A673 (cell line): ENCODE measurements around the gene DCLRE1B. TPM values are rescaled to one million over a fixed set of nuclear protein-coding genes. Genes with fewer than 3 reads are reported as not detected.

Experiments
- BruUV-seq: library from RNA; stranded (reverse); fragments of 400-500 nt; replicated peaks from 2 replicates; lab custom pipeline; 2021; lab: Mats Ljungman, UMichigan
- CTCF ChIA-PET: fragments of 300-600 bp; sonication (Branson Sonifier 250); formaldehyde crosslinking; loops from one replicate; lab custom pipeline; 2022; ENCODE audit warnings: antibody characterized with exemption; lab: Charles Lee
- POLR2A ChIA-PET: fragments of 300-600 bp; sonication (Branson Sonifier 250); formaldehyde crosslinking; loops from one replicate; lab custom pipeline; 2022; ENCODE audit warnings: antibody characterized with exemption; ENCODE audit not compliant: low non-redundant PET; lab: Charles Lee
- DNase-seq: peaks from one replicate; pipeline ENCODE4 v3.0.0-alpha.2; 2015; ENCODE audit warnings: low spot score
- H3K27ac ChIP-seq: fragments of 200-600 bp; sonication (generic); 2 replicates; pipeline ENCODE4 v1.5.1; 2016; ENCODE audit warnings: mixed run types, low read depth, mild to moderate bottlenecking, mixed read lengths, antibody characterized with exemption, low read length; ENCODE audit not compliant: poor library complexity, severe bottlenecking
- H3K27me3 ChIP-seq: fragments of 200-600 bp; sonication (generic); replicated peaks from 2 replicates; pipeline ENCODE4 v1.6.1; 2017; ENCODE audit warnings: mixed run types, low read depth, mild to moderate bottlenecking, mixed read lengths, antibody characterized with exemption, low read length; ENCODE audit not compliant: insufficient read depth, poor library complexity
- H3K36me3 ChIP-seq: fragments of 200-600 bp; sonication (generic); 2 replicates; pipeline ENCODE4 v1.6.1; 2016; ENCODE audit warnings: mixed run types, mild to moderate bottlenecking, mixed read lengths, antibody characterized with exemption, low read length; ENCODE audit not compliant: insufficient read depth, poor library complexity, severe bottlenecking
- H3K4me1 ChIP-seq: fragments of 200-600 bp; sonication (generic); 2 replicates; pipeline ENCODE4 v1.6.1; 2017; ENCODE audit warnings: mixed run types, mild to moderate bottlenecking, mixed read lengths, antibody characterized with exemption, low read length; ENCODE audit not compliant: insufficient read depth, poor library complexity, severe bottlenecking
- H3K4me3 ChIP-seq: fragments of 200-600 bp; sonication (generic); 2 replicates; pipeline ENCODE4 v1.5.1; 2016; ENCODE audit warnings: low read depth, mixed run types, mild to moderate bottlenecking, mixed read lengths, low read length; ENCODE audit not compliant: poor library complexity, severe bottlenecking
- H3K9me3 ChIP-seq: fragments of 200-600 bp; sonication (generic); 2 replicates; pipeline ENCODE4 v1.6.1; 2016; ENCODE audit warnings: mixed run types, low read depth, mild to moderate bottlenecking, mixed read lengths, antibody characterized with exemption, low read length; ENCODE audit not compliant: poor library complexity, severe bottlenecking
- EZH2 ChIP-seq: fragments of 200-600 bp; sonication (generic); IDR thresholded peaks from 2 replicates; pipeline ENCODE4 v1.6.1; 2017; ENCODE audit warnings: borderline replicate concordance, low read depth, mild to moderate bottlenecking, mixed read lengths, antibody characterized with exemption, low read length; ENCODE audit not compliant: poor library complexity, severe bottlenecking
- intact Hi-C: fragments of 100-400 bp; cut with micrococcal nuclease; formaldehyde crosslinking; loops from one replicate; pipeline ENCODE4 v1.10.0; 2022; ENCODE audit not compliant: unreplicated experiment
- total RNA-seq: library from RNA; stranded (reverse); gene quantifications from 2 replicates; pipeline ENCODE4 v1.2.3, GENCODE V29; 2021
- TF ChIP-seq, protein P1 (sequence below): fragments of 300-800, 200-600 bp; sonication (generic); conservative IDR thresholded peaks from 2 replicates; pipeline ENCODE4 v1.5.1; 2017; ENCODE audit warnings: low read depth, mild to moderate bottlenecking, antibody characterized with exemption, low read length, moderate library complexity, mixed read lengths

The DCLRE1B gene
- total RNA-seq, 1 experiment from 2014 or later = 34.6 TPM

DNA sequence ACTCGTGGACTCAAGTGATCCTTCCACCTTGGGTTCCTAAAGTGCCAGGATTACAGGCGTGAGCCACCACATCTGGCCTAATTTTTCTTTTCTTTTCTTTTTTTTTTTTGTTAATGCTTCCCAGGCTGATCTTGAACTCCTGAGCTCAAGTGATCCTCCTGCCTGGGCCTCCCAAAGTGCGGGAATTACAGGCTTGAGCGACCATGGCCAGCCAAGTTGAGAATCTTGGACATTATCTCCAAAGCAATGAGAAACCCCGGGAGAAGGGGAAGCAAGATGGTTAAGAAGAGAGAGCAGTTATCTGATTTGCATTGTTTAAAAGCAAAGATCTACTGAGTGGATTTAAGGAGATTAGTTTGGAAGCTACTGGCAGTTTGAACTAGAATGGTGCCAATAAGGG, 33.1 kb downstream of the DCLRE1B start:
- Histone ChIP-seq H3K27ac (peak overlapping the region; percentile 7), H3K4me3 (no peak overlapping the region), H3K36me3 (peaks cover 29% of the 10 kb centered on the region), H3K4me1 (peaks cover 37% of the 10 kb centered on the region), H3K9me3 (no peaks in the 10 kb centered on the region), H3K27me3 (no peaks in the 10 kb centered on the region)
- DNase-seq = peak; percentile 19
- TF ChIP-seq, protein P1, sequence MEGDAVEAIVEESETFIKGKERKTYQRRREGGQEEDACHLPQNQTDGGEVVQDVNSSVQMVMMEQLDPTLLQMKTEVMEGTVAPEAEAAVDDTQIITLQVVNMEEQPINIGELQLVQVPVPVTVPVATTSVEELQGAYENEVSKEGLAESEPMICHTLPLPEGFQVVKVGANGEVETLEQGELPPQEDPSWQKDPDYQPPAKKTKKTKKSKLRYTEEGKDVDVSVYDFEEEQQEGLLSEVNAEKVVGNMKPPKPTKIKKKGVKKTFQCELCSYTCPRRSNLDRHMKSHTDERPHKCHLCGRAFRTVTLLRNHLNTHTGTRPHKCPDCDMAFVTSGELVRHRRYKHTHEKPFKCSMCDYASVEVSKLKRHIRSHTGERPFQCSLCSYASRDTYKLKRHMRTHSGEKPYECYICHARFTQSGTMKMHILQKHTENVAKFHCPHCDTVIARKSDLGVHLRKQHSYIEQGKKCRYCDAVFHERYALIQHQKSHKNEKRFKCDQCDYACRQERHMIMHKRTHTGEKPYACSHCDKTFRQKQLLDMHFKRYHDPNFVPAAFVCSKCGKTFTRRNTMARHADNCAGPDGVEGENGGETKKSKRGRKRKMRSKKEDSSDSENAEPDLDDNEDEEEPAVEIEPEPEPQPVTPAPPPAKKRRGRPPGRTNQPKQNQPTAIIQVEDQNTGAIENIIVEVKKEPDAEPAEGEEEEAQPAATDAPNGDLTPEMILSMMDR = no peak
- no peak for TF ChIP-seq EZH2
- BruUV-seq = no TSS peak
- ChIA-PET CTCF (interaction anchor here (0.7 kb wide), 1 partner anchor 19 kb away, joined by 9 read pairs; no protein-coding TSS in a partner anchor), POLR2A (no interaction called here)
- intact Hi-C loops = no loop called here

DNA sequence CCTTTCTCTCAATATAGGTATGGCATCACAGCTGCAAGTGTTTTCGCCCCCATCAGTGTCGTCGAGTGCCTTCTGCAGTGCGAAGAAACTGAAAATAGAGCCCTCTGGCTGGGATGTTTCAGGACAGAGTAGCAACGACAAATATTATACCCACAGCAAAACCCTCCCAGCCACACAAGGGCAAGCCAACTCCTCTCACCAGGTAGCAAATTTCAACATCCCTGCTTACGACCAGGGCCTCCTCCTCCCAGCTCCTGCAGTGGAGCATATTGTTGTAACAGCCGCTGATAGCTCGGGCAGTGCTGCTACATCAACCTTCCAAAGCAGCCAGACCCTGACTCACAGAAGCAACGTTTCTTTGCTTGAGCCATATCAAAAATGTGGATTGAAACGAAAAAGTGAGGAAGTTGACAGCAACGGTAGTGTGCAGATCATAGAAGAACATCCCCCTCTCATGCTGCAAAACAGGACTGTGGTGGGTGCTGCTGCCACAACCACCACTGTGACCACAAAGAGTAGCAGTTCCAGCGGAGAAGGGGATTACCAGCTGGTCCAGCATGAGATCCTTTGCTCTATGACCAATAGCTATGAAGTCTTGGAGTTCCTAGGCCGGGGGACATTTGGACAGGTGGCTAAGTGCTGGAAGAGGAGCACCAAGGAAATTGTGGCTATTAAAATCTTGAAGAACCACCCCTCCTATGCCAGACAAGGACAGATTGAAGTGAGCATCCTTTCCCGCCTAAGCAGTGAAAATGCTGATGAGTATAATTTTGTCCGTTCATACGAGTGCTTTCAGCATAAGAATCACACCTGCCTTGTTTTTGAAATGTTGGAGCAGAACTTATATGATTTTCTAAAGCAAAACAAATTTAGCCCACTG, 35.5 kb downstream of the DCLRE1B start:
- H3K4me1 ChIP-seq = peaks cover 34% of the 10 kb centered on the region
- CTCF ChIA-PET = no interaction called here
- peaks cover 44% of the 10 kb centered on the region for H3K36me3 ChIP-seq
- DNase-seq = no peak
- POLR2A ChIA-PET = interaction anchor here (0.5 to 0.6 kb wide), 2 partner anchors 39 to 275 kb away, joined by 3 to 8 read pairs; partner anchors contain the start of gene OLFML3
- H3K27me3 ChIP-seq = no peaks in the 10 kb centered on the region
- intact Hi-C loops = no loop called here
- TF ChIP-seq EZH2 = no peak
- TF ChIP-seq, protein P1 = no peak
- BruUV-seq = TSS peak; percentile 15
- no peak overlapping the region for H3K4me3 ChIP-seq
- H3K27ac ChIP-seq = no peak overlapping the region
- peaks cover 10% of the 10 kb centered on the region for H3K9me3 ChIP-seq

DNA sequence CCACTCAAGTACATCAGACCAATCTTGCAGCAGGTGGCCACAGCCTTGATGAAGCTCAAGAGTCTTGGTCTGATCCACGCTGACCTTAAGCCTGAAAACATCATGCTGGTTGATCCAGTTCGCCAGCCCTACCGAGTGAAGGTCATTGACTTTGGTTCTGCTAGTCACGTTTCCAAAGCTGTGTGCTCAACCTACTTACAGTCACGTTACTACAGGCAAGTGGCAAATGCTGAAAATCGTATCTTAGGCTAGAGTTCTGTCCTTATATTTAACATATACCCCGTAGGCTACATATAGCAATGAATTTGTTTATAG, 36.1 kb downstream of the DCLRE1B start:
- CTCF ChIA-PET = no interaction called here

More for the DNA sequence above, 36.1 kb downstream of the DCLRE1B start:
- intact Hi-C loops = no loop called here
- H3K9me3 ChIP-seq = peaks cover 11% of the 10 kb centered on the region
- no peak overlapping the region for H3K27ac ChIP-seq
- H3K36me3 ChIP-seq = peaks cover 46% of the 10 kb centered on the region
- no TSS peak for BruUV-seq
- no peaks in the 10 kb centered on the region for H3K27me3 ChIP-seq
- DNase-seq = no peak
- POLR2A ChIA-PET = interaction anchor here (0.5 to 0.6 kb wide), 2 partner anchors 38 to 275 kb away, joined by 3 to 8 read pairs; partner anchors contain the start of gene OLFML3
- TF ChIP-seq, protein P1 = no peak
- TF ChIP-seq EZH2 = no peak
- H3K4me1 ChIP-seq = peaks cover 31% of the 10 kb centered on the region
- no peak overlapping the region for H3K4me3 ChIP-seq
